Measurements from ENCODE around the gene MTF2.
"Not testable (repeated sequence)": the region's sequence is repeated elsewhere in the genome, so short reads cannot be mapped to it uniquely, and the experiment has no call there.

The MTF2 gene

DNA sequence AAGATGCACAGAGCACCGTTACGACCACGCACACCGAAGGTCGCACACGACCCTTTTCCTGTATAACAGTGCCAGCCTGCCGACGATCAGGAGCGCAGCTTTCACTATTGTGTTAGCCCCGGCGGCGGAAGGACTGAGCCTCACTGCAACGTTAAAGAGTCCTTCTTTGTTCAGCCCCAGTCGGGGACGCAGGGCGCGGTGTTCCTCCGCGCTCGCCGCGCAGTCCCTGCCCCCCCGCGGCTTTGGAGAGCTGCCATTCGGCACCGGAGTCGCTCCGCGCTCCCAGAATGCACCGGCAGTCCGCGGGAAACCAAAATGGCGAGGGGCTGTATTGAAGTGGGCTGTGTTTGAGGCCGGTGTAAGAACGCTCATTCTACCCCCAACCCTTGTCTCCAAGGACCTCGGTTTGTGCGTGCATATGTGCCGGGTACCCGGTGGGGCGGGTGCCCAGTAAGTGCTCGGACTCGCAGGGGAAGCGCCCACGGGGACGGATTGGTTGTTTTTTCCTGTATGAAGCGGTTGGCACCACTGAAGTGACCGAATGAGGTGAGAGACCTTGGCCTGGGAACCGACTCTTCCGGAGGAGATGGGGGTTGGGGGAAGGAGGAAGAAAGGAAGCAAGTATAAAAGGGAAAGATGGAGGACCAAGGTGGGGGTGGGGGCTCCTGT, at the start of gene MTF2:
Gene MTF2 (plus strand): TSS at position 298 of the 669 bp plus-strand sequence. CDS start 244 bp downstream, at position 542.
- DNase-seq, result peak; percentile 97

DNA sequence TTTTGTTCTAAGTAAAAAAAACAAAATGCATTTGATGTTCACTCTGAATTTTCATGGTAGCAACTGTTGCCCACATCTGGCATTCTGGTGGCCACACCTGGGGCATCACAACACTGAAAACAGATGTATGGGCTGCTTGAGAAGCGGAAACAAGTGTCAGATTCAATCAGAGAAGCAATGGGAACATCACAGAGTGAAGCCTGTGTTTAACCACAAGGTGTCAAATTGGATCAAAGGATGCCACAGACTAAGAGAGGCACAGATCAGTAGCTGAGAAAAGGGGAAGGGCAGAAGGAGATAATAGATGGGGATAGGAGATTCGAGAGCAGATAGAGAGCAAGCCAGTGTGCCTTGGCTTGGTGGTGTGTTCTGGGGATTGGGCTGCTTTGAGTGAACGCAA, 49.8 kb upstream of the MTF2 start:
- no peak for DNase-seq

DNA sequence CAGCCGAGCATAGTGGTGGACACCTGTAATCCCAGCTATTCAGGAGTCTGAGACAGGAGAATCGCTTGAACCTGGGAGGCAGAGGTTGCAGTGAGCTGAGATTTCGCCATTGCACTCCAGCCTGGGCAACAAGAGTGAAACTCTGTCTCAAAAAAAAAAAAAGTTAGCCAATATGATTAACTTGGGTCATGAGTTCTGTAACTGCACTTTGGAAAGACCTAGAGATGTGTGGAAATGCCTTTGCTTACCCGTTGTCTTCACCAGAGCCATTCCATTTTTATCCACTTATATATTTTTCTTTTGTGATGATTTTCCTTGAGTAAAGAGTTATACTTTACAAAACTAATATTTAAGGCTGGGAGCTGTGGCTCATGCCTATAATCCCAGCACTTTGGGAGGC, 48.9 kb upstream of the MTF2 start:
- not testable (repeated sequence) for DNase-seq

DNA sequence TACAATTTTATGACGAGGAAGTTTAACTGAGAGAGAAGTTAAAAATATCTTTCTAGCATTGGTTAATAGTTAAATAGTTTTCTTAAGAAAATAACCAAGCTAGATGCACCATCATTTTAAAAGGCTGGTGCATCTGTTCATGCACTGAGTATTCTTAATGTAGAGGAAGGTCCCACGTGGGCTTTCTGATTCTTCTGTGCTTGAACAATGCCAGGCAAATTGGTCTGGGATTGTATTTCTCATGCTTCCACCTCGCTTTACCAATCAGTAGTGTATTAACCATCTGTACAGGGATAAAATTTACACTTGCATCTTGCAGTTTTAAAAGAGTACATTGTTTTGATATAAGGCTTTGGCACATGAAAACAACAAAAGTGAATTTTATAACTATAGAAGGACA, 47.4 kb upstream of the MTF2 start:
- DNase-seq, result no peak

GRCh38 chr1:93033029-93033428, 46.1 kb upstream of the MTF2 start:
- no peak for DNase-seq

DNA sequence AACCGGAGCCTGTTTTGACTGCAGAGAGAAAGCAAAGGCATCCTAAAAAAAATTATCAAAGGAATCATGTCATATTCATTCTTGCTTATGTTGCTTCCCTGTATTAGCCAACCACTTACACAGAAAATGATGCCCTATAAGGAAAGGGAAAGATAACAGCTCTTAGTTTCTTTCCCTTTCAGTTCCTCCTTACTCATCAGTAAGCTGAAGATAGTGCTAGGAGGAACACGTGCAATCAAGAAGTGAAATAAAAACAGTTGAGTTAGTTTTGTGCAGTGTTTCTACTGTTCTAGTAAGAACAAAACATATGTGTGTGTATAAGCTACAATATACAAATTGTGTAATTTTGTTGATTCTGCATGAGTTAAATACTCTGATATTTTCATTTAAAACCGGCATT, 45.3 kb upstream of the MTF2 start:
- DNase-seq, result no peak

- no peak for DNase-seq
Observed at GRCh38 chr1:93034397-93034796, 44.7 kb upstream of the MTF2 start.

GRCh38 chr1:93036672-93037071, 42.4 kb upstream of the MTF2 start:
- no peak for DNase-seq

- no peak for DNase-seq
Observed at GRCh38 chr1:93042187-93043056, 36.7 kb upstream of the MTF2 start.

- DNase-seq, result no peak
Observed at GRCh38 chr1:93043057-93043557, 36.0 kb upstream of the MTF2 start.

- DNase-seq, result no peak
Observed at GRCh38 chr1:93047618-93048017, 31.5 kb upstream of the MTF2 start.

DNA sequence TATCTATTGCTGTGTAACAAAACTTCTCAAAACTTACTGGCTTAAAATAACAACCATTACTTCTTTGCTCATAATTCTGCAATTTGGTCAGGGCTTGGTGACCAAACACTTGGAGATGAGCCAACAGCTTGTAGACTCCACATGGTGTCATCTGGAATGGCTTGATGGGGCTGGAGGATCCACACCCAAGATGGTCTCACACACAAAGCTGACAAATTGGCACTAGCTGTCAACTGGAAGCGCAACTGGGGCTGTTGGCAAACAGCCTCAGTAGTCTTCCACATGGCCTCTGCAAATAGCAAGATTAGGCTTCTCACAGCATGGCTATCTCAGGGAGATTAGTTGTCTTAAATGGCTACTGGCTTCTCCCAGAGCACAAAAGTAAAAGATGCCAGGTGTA, 27.1 kb upstream of the MTF2 start:
- DNase-seq, result no peak

- DNase-seq, result no peak
Observed at GRCh38 chr1:93056214-93056613, 22.9 kb upstream of the MTF2 start.

- no peak for DNase-seq
Observed at GRCh38 chr1:93056649-93057048, 22.4 kb upstream of the MTF2 start.

- DNase-seq, result no peak
Observed at GRCh38 chr1:93061895-93062792, 16.9 kb upstream of the MTF2 start.

DNA sequence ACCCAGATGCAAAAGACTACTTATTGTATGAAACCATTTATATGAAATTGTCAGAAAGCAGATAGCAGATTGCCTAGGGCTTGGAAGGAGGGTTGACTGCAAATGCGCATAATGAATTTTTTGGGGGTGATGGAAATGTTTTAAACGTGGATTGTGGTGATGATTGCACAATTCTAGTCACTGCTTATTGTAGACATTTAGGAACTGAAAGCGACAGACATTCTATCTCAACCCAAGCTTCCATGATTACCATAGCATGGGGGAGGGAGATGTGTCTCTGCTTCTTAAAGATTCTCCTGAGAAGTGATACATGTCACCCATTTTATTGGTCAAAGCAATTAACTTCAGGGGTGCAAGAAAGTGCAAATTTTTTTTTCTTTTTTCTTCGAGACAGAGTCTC, 2.8 kb upstream of the MTF2 start:
- DNase-seq, result no peak

GRCh38 chr1:93078203-93078602, 880 bp upstream of the MTF2 start:
- DNase-seq, result no peak

DNA sequence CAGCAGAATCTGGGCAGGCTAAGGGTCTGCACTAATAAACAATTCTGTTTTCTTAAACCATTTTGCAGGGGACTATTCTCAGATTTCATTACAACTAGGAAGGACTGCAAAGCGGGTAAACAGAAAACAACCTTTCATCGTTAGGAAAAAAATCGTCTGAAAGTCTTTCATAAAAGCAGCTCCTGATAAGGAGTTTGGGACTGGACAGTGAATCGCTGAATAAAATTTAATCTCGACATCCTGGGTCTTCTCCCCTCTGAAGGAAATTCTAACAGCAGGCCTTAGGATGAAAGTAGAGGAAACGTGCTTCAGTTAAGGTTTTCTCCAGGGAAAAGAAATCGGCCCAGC, 471 bp upstream of the MTF2 start:
- no peak for DNase-seq

DNA sequence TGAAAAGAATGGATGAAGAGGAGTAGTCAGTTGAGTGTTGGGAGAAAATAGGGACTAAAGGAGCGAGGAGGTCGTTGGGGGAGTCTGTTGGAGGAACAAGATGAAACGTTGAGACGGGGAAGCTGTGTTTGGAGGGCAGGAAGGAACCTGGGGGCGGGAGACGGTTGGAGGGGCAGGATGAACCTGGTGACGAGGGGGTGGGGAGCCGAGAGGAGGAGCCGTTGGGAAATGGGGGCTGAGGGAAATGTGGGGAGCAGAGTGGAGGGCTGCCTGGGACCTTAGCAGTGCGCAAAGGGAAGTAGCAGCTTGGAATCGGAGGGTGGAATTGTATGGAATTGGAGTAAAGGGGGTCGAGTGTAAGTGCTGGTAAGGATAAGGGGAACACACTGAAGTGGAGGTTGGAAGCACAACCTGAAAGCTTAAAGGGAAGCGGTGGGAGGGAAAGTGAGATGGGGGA, 630 bp downstream of the MTF2 start:
- peak; percentile 47 for DNase-seq

GRCh38 chr1:93080179-93080823, 1.2 kb downstream of the MTF2 start:
- DNase-seq, result no peak

DNA sequence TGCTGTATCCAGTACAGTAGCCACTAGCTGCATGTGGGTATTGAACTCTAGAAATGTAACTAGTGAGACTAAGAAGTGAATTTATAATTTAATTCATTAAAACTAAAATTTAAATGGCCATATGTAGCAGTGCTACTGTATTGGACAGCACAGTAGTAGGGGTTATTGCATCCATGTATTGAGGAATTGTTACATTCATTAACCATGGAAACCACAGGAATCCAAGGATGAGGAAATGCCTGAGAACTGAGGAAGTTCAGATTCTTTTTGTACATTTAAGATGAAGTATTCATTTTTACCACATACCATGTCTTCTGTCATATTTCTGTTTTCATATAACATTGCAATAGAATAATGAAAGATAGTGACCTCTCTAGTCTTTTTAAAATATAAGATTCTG, 2.6 kb downstream of the MTF2 start:
- DNase-seq, result no peak

GRCh38 chr1:93082313-93082712, 3.2 kb downstream of the MTF2 start:
- no peak for DNase-seq

DNA sequence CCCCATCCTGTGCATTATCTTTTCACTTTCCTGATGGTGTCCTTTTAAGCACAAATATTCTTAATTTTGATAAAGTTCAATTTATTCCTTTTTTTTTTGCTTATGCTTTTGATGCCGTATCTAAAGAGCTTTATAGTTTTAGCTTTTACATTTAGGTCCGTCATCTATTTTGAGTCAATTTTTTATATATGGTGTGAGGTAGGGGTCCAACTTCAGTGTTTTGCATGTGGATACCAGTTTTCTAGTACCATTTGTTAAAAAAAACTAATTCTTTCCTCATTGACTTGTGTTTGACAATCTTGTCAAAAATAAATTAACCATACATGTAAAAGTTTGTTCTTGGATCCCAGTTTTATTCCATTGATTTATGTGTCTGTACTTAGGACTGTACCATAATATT, 4.9 kb downstream of the MTF2 start:
- DNase-seq, result no peak

Data from right hindlimb (tissue), 1 donor.